ENCODE measurements around the gene PLCB3.

Gene PLCB3

DNA sequence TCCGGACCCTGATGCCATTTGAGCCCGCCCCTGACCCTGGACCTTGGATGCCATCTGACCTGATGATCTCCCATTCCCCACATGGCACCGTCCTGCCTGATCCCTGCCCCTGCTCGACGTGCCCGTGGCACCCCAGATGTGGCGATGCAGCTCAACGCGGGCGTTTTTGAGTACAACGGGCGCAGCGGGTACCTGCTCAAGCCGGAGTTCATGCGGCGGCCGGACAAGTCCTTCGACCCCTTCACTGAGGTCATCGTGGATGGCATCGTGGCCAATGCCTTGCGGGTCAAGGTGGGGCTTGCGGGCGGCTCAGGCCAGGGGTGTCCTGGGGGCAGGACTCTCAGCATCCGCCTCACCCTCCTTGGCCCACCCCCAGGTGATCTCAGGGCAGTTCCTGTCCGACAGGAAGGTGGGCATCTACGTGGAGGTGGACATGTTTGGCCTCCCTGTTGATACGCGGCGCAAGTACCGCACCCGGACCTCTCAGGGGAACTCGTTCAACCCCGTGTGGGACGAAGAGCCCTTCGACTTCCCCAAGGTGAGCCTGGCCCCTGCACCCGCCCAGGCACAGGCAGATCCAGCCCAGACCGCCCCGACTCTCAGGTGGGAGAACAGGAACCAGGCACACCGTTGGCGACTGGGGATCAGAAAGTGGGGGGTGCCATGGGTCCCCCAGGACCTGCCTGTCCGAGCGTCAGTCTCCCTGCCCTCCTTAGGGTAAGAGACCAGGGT is 11.1 kb downstream of the PLCB3 start:
- Histone ChIP-seq H3K9ac (ENCODE audit: low read length) (no peak overlapping the region), H3K9me3 (replicated peaks; ENCODE audit: insufficient read depth, low read length) (no peaks in the 10 kb centered on the region), H3K4me1 (ENCODE audit: low read length) (no peaks in the 10 kb centered on the region), H3K27me3 (replicated peaks; ENCODE audit: insufficient read depth, low read length) (no peaks in the 10 kb centered on the region), H3K4me2 (ENCODE audit: low read depth, low read length) (no peak overlapping the region), H2AFZ (ENCODE audit: low read length) (no peak overlapping the region), H3K36me3 (replicated peaks; ENCODE audit: insufficient read depth, low read length) (no peaks in the 10 kb centered on the region), H3F3A (ENCODE audit: insufficient read depth, low read length) (no peaks in the 10 kb centered on the region), H3K79me2 (ENCODE audit: low read length) (no peaks in the 10 kb centered on the region), H3K9me2 (replicated peaks; ENCODE audit: insufficient read depth, low read length) (no peaks in the 10 kb centered on the region), H3K4me3 (ENCODE audit: low read length) (no peak overlapping the region), H3K27ac (ENCODE audit: low read length) (no peak overlapping the region), H4K20me1 (ENCODE audit: insufficient read depth, low read length) (no peaks in the 10 kb centered on the region)
- no peak for DNase-seq
- TF ChIP-seq EZH2 (optimal IDR thresholded peaks at IDR 0.05; ENCODE audit: low read depth, low read length) (no peak), EZH2phosphoT487 (IDR thresholded peaks at IDR 0.05; ENCODE audit: low read length) (no peak), CTCF (IDR thresholded peaks at IDR 0.05; ENCODE audit: low read length) (no peak)

GRCh38 chr11:64263021-64263946 is 12.0 kb downstream of the PLCB3 start:
- no peaks in the 10 kb centered on the region; the same call in 1 of the 2 replicates for H3K79me2 ChIP-seq (ENCODE audit: low read length)
- no peaks in the 10 kb centered on the region for H3K4me1 ChIP-seq (ENCODE audit: low read length)
- no peaks in the 10 kb centered on the region for H3K9me2 ChIP-seq (replicated peaks; ENCODE audit: insufficient read depth, low read length)
- TF ChIP-seq EZH2 (optimal IDR thresholded peaks at IDR 0.05; ENCODE audit: low read depth, low read length), result no peak
- no peak for DNase-seq
- H3F3A ChIP-seq (ENCODE audit: insufficient read depth, low read length), result no peaks in the 10 kb centered on the region
- no peak overlapping the region for H3K4me3 ChIP-seq (ENCODE audit: low read length)
- no peak overlapping the region for H3K27ac ChIP-seq (ENCODE audit: low read length)
- H3K9me3 ChIP-seq (replicated peaks; ENCODE audit: insufficient read depth, low read length), result no peaks in the 10 kb centered on the region
- no peaks in the 10 kb centered on the region for H4K20me1 ChIP-seq (ENCODE audit: insufficient read depth, low read length)
- no peaks in the 10 kb centered on the region for H3K36me3 ChIP-seq (replicated peaks; ENCODE audit: insufficient read depth, low read length)
- H3K9ac ChIP-seq (ENCODE audit: low read length), result no peak overlapping the region
- H2AFZ ChIP-seq (ENCODE audit: low read length), result no peak overlapping the region
- no peak overlapping the region for H3K4me2 ChIP-seq (ENCODE audit: low read depth, low read length)
- no peaks in the 10 kb centered on the region for H3K27me3 ChIP-seq (replicated peaks; ENCODE audit: insufficient read depth, low read length)

DNA sequence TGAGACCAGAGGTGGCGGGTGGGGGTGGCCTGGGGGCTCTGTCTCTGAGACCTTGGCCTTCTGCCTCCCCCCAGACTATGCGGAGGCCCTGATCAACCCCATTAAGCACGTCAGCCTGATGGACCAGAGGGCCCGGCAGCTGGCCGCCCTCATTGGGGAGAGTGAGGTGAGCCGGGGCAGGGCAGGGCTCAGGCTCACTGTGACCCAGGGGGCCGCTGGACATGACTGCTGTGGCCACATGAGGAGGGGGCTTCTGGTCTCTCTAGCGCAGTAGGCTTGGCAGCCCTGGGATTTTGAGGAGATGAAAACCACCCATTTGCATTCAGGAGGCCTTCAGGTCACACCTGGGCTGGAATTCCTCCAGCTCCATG is 12.6 kb downstream of the PLCB3 start:
- Histone ChIP-seq H2AFZ (ENCODE audit: low read length) (no peak overlapping the region), H3K4me3 (ENCODE audit: low read length) (no peak overlapping the region), H3K27me3 (replicated peaks; ENCODE audit: insufficient read depth, low read length) (no peaks in the 10 kb centered on the region), H3K79me2 (ENCODE audit: low read length) (no peaks in the 10 kb centered on the region; the same call in 1 of the 2 replicates), H3K4me2 (ENCODE audit: low read depth, low read length) (no peak overlapping the region), H3K9me3 (replicated peaks; ENCODE audit: insufficient read depth, low read length) (no peaks in the 10 kb centered on the region), H3K27ac (ENCODE audit: low read length) (no peak overlapping the region), H4K20me1 (ENCODE audit: insufficient read depth, low read length) (no peaks in the 10 kb centered on the region), H3K9ac (ENCODE audit: low read length) (no peak overlapping the region), H3F3A (ENCODE audit: insufficient read depth, low read length) (0 out of 2 replicates have a peak, but pooled peaks cover 4% of the 10 kb centered on the region), H3K36me3 (replicated peaks; ENCODE audit: insufficient read depth, low read length) (no peaks in the 10 kb centered on the region), H3K4me1 (ENCODE audit: low read length) (no peaks in the 10 kb centered on the region), H3K9me2 (replicated peaks; ENCODE audit: insufficient read depth, low read length) (no peaks in the 10 kb centered on the region)
- no peak for DNase-seq
- TF ChIP-seq CTCF (IDR thresholded peaks at IDR 0.05; ENCODE audit: low read length) (no peak), EZH2 (optimal IDR thresholded peaks at IDR 0.05; ENCODE audit: low read depth, low read length) (no peak), EZH2phosphoT487 (IDR thresholded peaks at IDR 0.05; ENCODE audit: low read length) (no peak)

Measured in MM.1S (cell line).